Gastroesophageal sphincter (tissue), 4 donors: ENCODE results near the gene ATG2A. TPM values are rescaled to one million over a fixed set of nuclear protein-coding genes. Genes with fewer than 3 reads are reported as not detected.

Source experiments
- ATAC-seq: fragments of 150-250 bp; one replicate; pipeline ENCODE4 v1.9.1; 2016; ENCODE audit warnings: mild to moderate bottlenecking, moderate library complexity
- H3K27ac ChIP-seq, 4 donors: fragments of 200-600 bp; sonication (generic) in 3 of 4; 1 replicate in 3 of 4; 2 replicates in 1 of 4; pipeline ENCODE4 v1.5.1; 2016 to 2019
- H3K27me3 ChIP-seq: fragments of 200-600 bp; sonication (generic); one replicate; pipeline ENCODE4 v1.5.1; 2019
- H3K36me3 ChIP-seq, 2 donors: fragments of 200-600 bp; sonication (generic); one replicate each; pipeline ENCODE4 v1.5.1; 2019; ENCODE audit warnings: control low read depth in 1 of 2
- H3K4me1 ChIP-seq, 3 donors: fragments of 200-600 bp; sonication (generic); 1 replicate in 2 of 3; 2 replicates in 1 of 3; pipeline ENCODE4 v1.5.1; 2016 to 2019; ENCODE audit warnings: control low read depth in 2 of 3
- H3K4me3 ChIP-seq, 2 donors: fragments of 200-600 bp; sonication (generic); one replicate each; pipeline ENCODE4 v1.5.1; 2019; ENCODE audit warnings: mild to moderate bottlenecking in 1 of 2, moderate library complexity in 1 of 2
- H3K9me3 ChIP-seq, 3 donors: fragments of 200-600 bp; sonication (generic); one replicate each; pipeline ENCODE4 v1.5.1; 2017 to 2019; ENCODE audit warnings: control low read depth in 2 of 3
- EP300 ChIP-seq: sonication (generic); formaldehyde crosslinking; IDR thresholded peaks from one replicate; pipeline ENCODE4 v1.6.1; 2017; ENCODE audit warnings: antibody characterized with exemption, mild to moderate bottlenecking
- POLR2A ChIP-seq, 2 donors: fragments of 450-650 bp; IDR thresholded peaks; one replicate each; pipeline ENCODE4 v1.6.1; 2017; ENCODE audit warnings: antibody characterized with exemption in 2 of 2, mild to moderate bottlenecking in 2 of 2, moderate library complexity in 1 of 2
- POLR2AphosphoS5 ChIP-seq: sonication (generic); formaldehyde crosslinking; IDR thresholded peaks from one replicate; pipeline ENCODE4 v1.6.1; 2017; ENCODE audit warnings: antibody characterized with exemption
- WGBS, 2 donors: methylation state at CpG; one replicate each; pipeline ENCODE4 v1.1.5; 2018; ENCODE audit warnings: low coverage in 1 of 2; 5-methylcytosine and 5-hydroxymethylcytosine counted together
- total RNA-seq, 4 donors: library from RNA; depleted of rRNA; stranded (reverse); fragments of >200 nt; gene quantifications; one replicate each; pipeline ENCODE4 v1.1.0, GENCODE V29; 2016
- TF ChIP-seq, protein P1 (sequence below), 4 experiments: fragments of 200-600 bp in 2 of 4; fragments of 450-650 bp in 2 of 4; sonication (generic) in 1 of 4; IDR thresholded peaks; one replicate each; pipeline ENCODE4 v1.5.1; 2017 to 2019; ENCODE audit warnings: antibody characterized with exemption in 4 of 4, mild to moderate bottlenecking in 2 of 4, moderate library complexity in 2 of 4

Gene ATG2A
- total RNA-seq, 4 donors from 2014 or later = 18.8 to 27.2 (median 26.3) TPM

- Histone ChIP-seq H3K27me3 (no peaks in the 10 kb centered on the region), H3K4me3 (peak overlapping the region; percentile 74 to 92), H3K4me1 (peaks cover 0 to 74% (median 37%) of the 10 kb centered on the region in 3 donors), H3K36me3 (peaks cover 0 to 18% of the 10 kb centered on the region in 2 donors), H3K27ac (peak overlapping the region; percentile 48 to 97 (median 97)), H3K9me3 (no peaks in the 10 kb centered on the region)
- peak; percentile 2 for ATAC-seq
- no peak for TF ChIP-seq POLR2A (IDR thresholded peaks at IDR 0.05)
- TF ChIP-seq, protein P1, sequence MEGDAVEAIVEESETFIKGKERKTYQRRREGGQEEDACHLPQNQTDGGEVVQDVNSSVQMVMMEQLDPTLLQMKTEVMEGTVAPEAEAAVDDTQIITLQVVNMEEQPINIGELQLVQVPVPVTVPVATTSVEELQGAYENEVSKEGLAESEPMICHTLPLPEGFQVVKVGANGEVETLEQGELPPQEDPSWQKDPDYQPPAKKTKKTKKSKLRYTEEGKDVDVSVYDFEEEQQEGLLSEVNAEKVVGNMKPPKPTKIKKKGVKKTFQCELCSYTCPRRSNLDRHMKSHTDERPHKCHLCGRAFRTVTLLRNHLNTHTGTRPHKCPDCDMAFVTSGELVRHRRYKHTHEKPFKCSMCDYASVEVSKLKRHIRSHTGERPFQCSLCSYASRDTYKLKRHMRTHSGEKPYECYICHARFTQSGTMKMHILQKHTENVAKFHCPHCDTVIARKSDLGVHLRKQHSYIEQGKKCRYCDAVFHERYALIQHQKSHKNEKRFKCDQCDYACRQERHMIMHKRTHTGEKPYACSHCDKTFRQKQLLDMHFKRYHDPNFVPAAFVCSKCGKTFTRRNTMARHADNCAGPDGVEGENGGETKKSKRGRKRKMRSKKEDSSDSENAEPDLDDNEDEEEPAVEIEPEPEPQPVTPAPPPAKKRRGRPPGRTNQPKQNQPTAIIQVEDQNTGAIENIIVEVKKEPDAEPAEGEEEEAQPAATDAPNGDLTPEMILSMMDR (IDR thresholded peaks at IDR 0.05) = no peak
- TF ChIP-seq EP300 = no peak
- no peak for TF ChIP-seq POLR2AphosphoS5
- WGBS, 2 donors = 0% methylated on average over 8 of the region's 41 CpGs; no CpG with 5 or more reads in 1 of the 2 donors
Measured at GRCh38 chr11:64877390-64878222, 39.4 kb downstream of the ATG2A start.

DNA sequence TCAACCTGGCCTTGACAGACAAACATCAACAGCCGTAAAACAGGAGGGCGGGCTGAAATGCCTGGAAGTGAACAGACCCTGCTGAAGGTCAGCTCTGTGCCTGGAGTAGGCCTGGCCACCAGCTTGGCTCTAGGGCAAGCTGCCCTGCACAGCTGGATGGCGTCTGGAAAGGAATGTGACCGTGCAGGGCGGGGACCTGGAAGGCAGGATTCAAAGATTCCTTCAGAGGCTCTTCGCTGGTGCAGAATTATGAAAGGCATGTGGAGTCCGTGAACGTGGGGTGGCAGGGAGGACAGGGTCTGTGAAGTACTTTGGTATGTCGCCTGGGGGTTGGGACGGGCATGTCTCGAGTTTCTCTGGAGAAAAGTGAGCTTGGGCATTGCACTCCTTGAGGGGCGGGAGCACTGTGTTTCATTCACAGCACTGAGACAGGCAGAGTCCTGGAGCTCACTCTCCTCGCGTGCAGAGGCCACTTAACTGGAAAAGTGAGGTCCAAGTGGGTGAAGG, 40.1 kb downstream of the ATG2A start:
- TF ChIP-seq EP300 (no peak), POLR2AphosphoS5 (peak; percentile 8)

DNA sequence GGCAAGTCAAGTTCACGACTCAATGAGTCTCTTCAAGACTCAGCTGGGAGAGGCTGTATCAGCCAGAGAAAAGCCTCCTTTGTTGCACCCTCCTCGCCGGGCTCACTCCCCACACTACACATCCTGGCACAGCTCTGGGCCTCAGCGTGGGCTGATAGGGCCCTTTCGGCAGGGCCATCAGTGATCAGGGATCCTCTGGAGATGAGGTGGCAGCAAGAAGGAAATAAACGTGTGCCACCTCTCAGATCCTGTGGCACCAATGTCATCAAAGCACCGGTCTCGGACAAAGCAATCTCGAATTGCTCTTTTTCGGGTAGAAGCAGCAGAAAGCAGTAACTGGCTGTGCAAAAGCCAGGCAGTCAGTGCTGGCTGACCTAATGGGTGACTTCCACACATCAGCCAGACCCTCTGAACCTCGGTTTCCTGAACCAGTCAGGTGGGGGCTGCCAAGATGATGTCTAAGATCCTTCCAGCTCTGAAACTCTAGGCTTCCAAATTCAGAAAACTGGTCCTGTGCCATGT, 40.7 kb downstream of the ATG2A start:
- WGBS, 2 donors = 15 to 29% methylated on average over 7 of the region's 11 CpGs
- Histone ChIP-seq H3K4me1 (peaks cover 0 to 88% (median 48%) of the 10 kb centered on the region in 3 donors), H3K27me3 (no peaks in the 10 kb centered on the region), H3K36me3 (peaks cover 0 to 29% of the 10 kb centered on the region in 2 donors), H3K4me3 (peak overlapping the region; percentile 74 to 92), H3K27ac (peak overlapping the region; percentile 57 to 97 (median 97)), H3K9me3 (no peaks in the 10 kb centered on the region)
- TF ChIP-seq POLR2AphosphoS5 (no peak), POLR2A (IDR thresholded peaks at IDR 0.05) (no peak), EP300 (no peak)
- TF ChIP-seq, protein P1 (IDR thresholded peaks at IDR 0.05) = no peak
- ATAC-seq = no peak

More for the DNA sequence above, 40.1 kb downstream of the ATG2A start:
- H3K27ac ChIP-seq = peak overlapping the region; percentile 57 to 97 (median 97)
- no peaks in the 10 kb centered on the region for H3K9me3 ChIP-seq
- ATAC-seq = no peak
- WGBS, 2 donors = 1 to 10% methylated on average over 7 to 11 of the region's 14 CpGs
- H3K27me3 ChIP-seq = no peaks in the 10 kb centered on the region
- H3K36me3 ChIP-seq = peaks cover 0 to 25% of the 10 kb centered on the region in 2 donors
- H3K4me1 ChIP-seq = peaks cover 0 to 82% (median 43%) of the 10 kb centered on the region in 3 donors
- H3K4me3 ChIP-seq = peak overlapping the region; percentile 74 to 92

DNA sequence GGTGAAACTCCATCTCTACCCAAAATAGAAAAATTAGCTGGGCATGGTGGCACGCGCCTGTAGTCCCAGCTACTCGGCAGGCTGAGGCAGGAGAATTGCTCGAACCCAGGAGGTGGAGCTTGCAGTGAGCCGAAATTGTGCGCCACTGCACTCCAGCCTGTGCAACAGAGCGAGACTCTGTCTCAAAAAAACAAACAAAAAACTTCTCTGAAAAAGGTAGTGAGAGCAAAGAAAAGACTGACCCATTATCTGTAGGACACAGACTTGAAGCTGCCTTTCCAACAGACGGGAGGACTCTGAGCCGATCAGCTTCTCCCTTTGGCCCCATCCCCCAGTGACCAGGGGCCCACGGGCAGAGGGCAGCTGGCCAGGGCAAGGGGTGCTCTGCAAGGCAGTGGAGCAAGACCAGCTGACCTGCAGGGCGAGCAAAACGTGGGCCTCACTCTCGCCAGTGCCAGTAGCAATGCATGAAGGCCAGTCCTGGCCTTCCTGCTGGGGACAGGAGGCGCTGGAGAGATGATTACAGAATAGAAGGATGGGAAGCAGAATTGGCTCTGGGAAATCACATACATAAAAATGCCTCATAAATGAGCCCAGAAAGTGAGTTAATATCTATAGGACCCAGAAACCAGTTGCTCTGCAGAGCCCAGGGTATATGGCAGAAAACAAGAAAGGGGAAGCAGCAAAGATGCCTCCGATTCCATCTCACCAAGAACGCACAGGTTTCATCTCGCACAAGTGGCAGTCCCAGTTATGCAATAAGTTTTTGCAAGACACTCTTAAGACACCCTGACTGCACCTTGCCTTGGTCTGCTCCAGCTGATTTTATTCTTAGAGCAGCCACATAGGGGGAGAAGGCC, 41.4 kb downstream of the ATG2A start:
- TF ChIP-seq POLR2AphosphoS5 = peak; percentile 21
- TF ChIP-seq, protein P1 (IDR thresholded peaks at IDR 0.05) = no peak
- H3K4me3 ChIP-seq = peak overlapping the region; percentile 74 to 92
- peaks cover 0 to 33% of the 10 kb centered on the region in 2 donors for H3K36me3 ChIP-seq
- no peaks in the 10 kb centered on the region for H3K27me3 ChIP-seq
- H3K9me3 ChIP-seq = no peaks in the 10 kb centered on the region
- peak overlapping the region; percentile 57 to 97 (median 97) for H3K27ac ChIP-seq
- no peak for ATAC-seq
- 42 to 43% methylated on average over 4 to 10 of the region's 17 CpGs for WGBS, 2 donors
- H3K4me1 ChIP-seq = peaks cover 3 to 90% (median 55%) of the 10 kb centered on the region in 3 donors
